HG03460 (cell line): ENCODE data around the gene CSPG4.
"Not testable (repeated sequence)": the region's sequence is repeated elsewhere in the genome, so short reads cannot be mapped to it uniquely, and the experiment has no call there.

Experiments
- ATAC-seq: cut with Tn5 transposase; IDR thresholded peaks from one replicate; pipeline ENCODE4 v1.9.1; 2021; ENCODE audit not compliant: unreplicated experiment

CSPG4 gene

GRCh38 chr15:75725719-75726607, 13.3 kb upstream of the CSPG4 start:
- no peak for ATAC-seq

- ATAC-seq: no peak
Observed at GRCh38 chr15:75725006-75725718, 12.5 kb upstream of the CSPG4 start.

GRCh38 chr15:75723847-75724660, 11.4 kb upstream of the CSPG4 start:
- no peak for ATAC-seq

GRCh38 chr15:75723171-75723846, 10.7 kb upstream of the CSPG4 start:
- ATAC-seq: no peak

- no peak for ATAC-seq
Observed at GRCh38 chr15:75721923-75722870, 9.5 kb upstream of the CSPG4 start.

GRCh38 chr15:75721480-75721922, 8.9 kb upstream of the CSPG4 start:
- no peak for ATAC-seq

GRCh38 chr15:75720787-75721479, 8.3 kb upstream of the CSPG4 start:
- no peak for ATAC-seq

- no peak for ATAC-seq
Observed at GRCh38 chr15:75720297-75720696, 7.6 kb upstream of the CSPG4 start.

- no peak for ATAC-seq
Observed at GRCh38 chr15:75718328-75718727, 5.7 kb upstream of the CSPG4 start.

GRCh38 chr15:75717001-75717400, 4.4 kb upstream of the CSPG4 start:
- not testable (repeated sequence) for ATAC-seq

GRCh38 chr15:75716249-75716950, 3.8 kb upstream of the CSPG4 start:
- ATAC-seq: not testable (repeated sequence)

GRCh38 chr15:75715312-75715832, 2.7 kb upstream of the CSPG4 start:
- ATAC-seq: not testable (repeated sequence)

GRCh38 chr15:75714195-75714594, 1.5 kb upstream of the CSPG4 start:
- ATAC-seq: no peak

GRCh38 chr15:75713338-75713895, 769 bp upstream of the CSPG4 start:
- no peak for ATAC-seq

GRCh38 chr15:75711495-75711894, 1.2 kb downstream of the CSPG4 start:
- not testable (repeated sequence) for ATAC-seq

- not testable (repeated sequence) for ATAC-seq
Observed at GRCh38 chr15:75710874-75711273, 1.8 kb downstream of the CSPG4 start.

GRCh38 chr15:75709458-75709857, 3.2 kb downstream of the CSPG4 start:
- not testable (repeated sequence) for ATAC-seq

- ATAC-seq: no peak
Observed at GRCh38 chr15:75706682-75706954, 6.0 kb downstream of the CSPG4 start.
